ENCODE results near the gene TEAD3.
"Not testable (repeated sequence)": the region's sequence is repeated elsewhere in the genome, so short reads cannot be mapped to it uniquely, and the experiment has no call there.

Gene TEAD3

DNA sequence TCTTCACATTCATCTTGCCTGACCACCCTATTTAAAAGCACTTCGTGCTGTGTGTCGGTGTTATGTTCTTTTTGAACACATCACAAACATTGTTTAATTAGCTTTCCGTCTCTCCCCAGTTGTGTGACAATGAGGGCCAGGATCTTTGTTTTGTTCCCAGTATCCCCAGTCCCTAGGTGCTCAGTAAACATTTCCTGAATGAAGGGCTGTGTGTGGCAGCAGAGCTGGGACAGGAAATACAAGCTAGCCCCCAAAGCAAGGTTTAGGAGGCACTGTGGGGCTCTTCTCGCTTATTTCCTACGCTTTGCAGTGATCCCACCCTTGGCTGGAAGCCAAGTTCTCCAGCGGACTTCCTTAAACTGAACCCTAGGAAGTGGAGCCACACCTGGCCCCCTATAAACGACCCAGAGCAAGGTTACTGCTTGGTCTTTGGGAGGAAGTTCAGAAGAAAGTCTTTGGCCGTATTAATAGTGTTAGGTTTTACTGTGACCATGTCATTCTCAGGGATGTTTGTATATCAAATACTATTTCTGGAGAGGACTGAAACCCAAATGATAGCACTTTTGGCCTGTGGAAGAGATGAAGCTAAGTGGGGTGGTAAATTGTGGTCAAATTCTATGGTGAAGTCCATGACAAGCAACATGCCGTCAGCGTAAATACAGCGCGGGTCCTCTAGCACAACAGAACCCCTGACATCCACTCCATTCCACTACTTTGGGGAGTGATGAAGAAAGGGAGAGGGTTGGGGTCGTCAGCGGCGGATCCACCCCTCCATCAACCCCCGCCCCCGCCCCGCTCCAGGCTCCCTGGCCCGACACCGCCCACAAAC is 45.3 kb downstream of the TEAD3 start:
- DNase-seq (ENCODE audit: low spot score): no peak

DNA sequence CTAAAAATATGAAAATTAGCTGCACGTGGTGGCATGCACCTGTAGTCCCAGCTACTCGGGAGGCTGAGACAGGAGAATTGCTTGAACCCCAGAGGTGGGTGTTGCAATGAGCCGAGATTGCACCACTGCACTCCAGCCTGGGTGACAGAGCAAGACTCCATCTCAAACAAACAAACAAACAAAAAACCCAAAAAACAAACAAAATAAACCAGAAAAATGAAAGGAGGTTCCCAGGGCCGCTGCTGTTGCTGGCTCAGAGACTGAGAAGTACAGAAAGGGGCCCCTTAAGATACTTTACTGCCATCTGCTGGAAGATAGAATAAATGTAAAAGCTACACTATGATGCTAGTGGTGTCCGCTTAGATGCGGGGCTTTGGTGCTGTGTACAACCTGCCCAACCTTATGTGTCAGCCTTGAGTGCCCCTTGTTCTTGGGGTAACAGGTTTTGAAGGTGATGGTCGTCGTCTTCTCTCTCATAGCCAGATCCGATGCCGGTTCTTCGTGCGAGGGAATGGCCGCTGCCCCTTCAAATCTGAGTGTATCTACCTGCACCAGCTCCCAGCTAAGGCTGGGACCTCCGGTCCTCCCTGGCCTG is 47.5 kb downstream of the TEAD3 start:
- peak; percentile 86 for DNase-seq (ENCODE audit: low spot score)

DNA sequence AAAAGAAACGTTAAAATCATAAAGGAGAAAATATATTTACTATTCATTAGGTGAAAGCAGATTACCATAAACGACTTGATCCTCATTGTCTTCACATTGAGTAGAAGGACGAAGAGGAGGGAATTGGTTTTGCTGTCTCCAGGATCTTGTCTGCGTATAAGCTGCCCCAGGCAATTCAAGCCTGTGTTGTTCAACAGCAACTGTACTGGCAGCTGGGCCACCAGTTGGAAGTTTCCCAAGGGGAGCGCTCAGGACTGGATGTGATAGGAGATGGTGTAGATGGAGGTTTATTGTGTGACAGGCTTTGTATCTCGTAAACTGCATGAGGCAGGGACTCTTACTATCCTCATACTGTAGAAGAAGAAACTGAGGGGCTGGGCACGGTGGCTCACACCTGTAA is 48.7 kb downstream of the TEAD3 start:
- DNase-seq (ENCODE audit: low spot score): no peak

DNA sequence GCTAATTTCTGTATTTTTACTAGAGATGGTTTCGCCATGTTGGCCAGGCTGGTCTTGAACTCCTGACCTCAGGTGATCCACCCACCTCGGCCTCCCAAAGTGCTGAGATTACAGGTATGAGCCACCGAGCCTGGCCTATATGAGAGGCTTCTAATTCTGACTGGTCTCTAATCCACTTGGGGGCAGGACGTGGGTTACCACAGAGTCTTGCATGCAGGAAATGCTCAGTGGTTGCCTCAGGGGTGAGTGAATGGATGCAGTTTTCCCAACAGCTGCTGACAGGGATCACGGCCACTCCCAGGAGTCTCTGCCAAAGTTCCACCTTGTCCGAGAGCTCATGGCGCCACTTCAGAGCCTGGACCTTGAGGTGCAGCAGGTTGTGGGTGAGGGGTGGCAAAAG is 51.2 kb downstream of the TEAD3 start:
- DNase-seq (ENCODE audit: low spot score): no peak

DNA sequence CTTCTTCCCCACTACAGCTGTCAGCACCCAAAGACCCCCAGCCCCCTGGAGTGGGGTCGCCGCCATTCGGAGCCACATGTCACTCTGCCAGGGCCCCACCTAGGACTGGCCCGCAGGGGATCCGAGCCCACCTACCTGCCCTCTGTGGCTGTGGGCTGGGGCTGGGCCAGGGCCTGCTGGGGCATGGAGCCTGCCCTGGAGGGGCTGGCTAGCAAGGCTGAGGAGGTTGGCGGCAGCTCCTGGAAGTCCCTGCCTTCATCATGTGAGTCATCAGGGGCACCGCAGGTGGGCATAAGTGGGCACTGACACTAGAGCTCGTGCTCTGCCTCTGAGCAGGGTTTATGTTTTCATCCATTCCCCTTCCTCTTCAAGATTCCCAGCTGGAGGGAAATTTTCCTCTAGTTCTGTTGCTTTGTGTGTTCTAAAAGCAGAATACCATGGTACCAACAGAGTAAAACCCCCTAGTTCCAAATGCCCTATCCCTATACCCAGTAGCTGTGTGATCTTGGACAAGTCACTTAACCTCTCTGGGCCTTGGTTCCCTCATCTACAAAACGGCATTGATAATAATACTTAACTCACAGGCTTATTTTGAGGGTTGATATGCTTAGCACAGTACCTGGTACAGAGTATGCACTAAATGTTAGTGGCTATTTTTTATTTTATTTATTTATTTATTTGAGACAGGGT is 53.4 kb downstream of the TEAD3 start:
- no peak for DNase-seq (ENCODE audit: low spot score)

DNA sequence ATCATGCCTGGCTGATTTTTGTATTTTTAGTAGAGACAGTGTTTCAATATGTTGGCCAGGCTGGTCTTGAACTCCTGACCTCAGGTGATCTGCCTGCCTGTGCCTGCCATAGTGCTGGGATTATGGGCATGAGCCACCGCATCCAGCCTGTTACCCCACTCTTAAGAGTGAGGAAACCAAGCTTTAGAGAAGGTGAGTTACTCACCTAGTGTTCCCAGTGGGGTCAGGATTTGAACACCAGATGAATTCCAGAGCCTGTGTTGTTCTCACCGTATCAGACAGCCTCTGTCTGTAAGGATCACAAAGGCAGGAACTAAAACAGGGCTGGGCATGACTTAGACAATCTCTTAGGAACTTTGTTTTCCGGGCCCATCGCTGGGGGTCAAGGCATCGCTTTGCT is 54.2 kb downstream of the TEAD3 start:
- DNase-seq (ENCODE audit: low spot score): no peak

DNA sequence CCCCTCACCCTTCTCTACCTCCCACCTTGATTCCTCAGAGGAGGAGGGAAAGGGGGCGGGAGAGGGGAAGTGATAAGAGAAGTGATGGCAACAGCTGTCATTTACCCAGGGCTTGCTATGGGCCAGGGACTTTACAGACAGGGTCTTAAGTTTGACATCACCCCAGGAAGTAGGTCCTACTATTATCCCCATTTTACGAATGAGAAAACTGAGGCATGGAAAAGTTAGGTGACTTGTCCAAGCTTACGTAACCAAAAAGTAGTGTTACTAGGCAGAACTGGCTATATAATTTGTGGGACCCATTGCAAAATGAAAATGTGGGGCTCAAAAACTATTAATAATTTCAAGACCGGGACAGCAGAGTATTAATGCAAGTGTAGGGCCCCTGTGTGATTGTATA is 55.2 kb downstream of the TEAD3 start:
- no peak for DNase-seq (ENCODE audit: low spot score)

DNA sequence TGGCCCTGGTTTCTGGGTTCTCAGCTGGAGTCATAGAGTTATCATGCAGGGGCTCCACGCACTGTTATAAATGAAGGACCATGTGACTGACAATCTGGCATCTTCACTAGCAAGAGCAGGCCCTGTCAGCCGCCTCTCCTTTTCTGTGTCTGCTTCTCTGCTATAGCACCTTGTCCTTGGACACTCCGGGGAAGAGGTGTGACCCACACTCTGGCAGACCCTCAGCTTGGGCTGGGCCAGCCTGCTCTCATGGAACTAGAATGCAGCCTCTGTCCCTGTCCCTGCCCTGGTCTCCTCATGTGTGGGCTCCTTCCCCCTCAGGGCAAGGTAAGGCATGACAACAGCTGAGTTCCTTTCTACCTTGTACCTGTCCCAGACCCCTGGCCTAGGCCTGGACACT is 55.7 kb downstream of the TEAD3 start:
- no peak for DNase-seq (ENCODE audit: low spot score)

DNA sequence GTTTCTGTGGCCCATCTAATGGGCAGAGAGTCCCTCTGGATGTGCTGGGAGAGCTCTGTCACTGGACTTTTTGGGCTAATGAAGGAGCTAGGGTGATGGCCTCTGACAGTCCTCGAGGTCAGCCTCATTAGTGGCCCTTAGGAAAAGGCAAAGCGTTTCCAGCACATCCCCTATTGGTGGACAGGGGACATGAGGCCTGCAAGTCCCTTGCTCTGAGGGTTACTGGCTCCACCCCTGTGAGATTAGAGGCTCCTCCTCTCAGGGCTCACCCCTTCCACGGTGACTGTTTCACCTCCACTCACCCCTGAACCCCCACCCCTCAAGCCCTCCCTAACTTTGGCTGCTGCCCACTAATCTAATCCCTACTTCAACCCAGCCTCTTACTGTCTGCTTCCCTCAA is 57.6 kb downstream of the TEAD3 start:
- DNase-seq (ENCODE audit: low spot score): no peak

DNA sequence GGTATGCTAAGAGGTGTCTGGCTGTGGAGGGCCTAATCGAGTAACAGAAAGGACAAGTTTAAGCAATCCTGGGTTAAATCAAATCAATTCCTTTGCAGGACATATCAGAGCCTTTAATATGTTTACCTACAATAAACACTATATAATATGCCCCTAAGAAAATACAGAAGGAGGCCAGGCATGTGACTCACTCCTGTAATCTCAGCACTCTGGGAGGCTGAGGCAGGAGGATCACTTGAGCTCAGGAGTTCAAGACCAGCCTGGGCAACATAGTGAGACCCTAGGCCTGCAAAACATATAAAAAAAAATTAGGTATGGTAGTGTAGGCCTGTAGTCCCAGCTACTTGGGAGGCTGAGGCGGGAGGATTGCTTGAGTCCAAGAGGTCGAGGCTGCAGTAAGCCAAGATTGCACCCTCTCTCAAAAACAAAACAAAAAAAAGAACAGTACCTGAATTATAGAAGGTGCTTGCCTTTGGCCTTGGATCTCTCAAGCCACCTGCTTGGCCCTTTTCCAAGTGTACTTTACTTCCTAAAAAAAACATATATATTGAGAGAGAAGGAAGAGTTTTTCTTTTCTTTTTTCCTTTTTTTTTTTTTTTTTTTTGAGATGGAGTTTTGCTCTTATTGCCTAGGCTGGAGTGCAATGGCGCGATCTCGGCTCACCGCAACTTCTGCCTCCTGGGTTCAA is 58.4 kb downstream of the TEAD3 start:
- not testable (repeated sequence) for DNase-seq (ENCODE audit: low spot score)

DNA sequence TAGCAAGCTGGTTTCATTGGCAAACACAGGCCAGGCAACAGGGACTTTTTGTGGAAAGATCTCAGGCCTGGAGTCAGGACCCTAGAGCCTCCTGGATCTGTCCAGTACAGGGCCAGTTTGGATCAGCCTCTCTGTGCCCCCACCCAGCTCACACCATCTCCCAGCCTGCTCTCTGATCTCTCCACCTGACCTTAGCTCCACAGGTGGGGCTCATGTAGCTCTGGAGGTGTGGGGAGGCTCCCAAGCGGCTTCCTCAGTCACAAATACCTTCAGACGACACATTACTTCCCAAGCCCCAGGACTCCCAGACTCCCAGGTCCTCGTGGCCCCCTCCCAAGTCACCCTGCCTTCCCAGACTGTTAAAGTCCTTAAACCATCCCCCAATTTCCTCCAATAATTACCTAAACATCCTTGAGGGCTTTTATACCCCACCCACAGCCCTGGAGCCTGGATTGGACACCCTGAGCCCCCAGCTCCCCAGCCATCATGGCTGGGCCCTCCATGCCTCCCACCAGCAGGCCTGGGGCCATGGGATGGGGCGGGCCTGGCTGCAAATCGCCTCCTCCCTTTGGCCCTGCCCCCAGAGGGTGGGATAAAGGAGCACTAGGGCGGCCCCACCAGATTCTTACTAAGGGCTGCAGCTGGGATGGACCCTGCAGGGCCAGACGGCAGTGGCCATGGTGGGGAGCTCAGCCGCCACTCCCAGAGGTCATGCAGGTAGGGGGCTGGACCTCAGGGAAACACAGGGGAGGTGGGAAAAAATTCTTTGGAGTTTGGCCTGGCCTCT is 60.6 kb downstream of the TEAD3 start:
- DNase-seq (ENCODE audit: low spot score): no peak

DNA sequence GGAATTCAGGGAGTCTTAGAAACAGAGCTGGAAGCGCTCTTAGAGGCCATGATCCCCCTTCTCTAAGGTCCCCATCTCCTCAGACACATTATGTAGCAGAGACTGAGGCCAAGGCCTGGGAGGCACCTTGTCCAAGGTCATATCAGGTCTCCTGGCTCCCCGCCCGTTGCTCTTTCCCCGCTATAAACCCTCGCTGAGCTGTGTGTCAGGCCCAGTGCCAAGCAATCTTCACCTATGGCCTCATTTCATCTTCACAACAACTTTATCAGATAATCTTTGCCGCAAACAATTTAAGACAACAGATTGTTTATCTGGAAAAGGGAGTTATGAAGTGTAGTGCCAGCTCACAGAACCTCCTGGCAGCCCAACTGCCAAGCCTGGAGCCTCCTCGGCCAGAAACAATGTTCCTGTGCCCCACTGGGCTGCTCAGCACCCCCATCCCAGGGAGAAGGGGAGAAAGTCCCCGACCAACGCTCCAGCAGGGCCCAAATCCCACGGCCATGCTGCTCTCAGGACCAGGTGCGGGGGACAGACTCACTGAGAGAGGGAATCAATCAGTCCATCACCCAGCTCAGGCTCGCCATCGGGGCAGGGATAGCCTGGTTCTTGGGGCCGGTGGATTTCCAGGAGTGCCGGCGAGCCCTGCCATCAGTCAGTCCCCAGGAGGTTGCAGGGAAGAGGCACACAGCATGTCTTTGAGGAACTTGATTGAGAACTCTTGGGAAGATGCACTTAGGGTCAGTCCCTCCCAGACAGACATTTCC is 61.6 kb downstream of the TEAD3 start:
- no peak for DNase-seq (ENCODE audit: low spot score)

DNA sequence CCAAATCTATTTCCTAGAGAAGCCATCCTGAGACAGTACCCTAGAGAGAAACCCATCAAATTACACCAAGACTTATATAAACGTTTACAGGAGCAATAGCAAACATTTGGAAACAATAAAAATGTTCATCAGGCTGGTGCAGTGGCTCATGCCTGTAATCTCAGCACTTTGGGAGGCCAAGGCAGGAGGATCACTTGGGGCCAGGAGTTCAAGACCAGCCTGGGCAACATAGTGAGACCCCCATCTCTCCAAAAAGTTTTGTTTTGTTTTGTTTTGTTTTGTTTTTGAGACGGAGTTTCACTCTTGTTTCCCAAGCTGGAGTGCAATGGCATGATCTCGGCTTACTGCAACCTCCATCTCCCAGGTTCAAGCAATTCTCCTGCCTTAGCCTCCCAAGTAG is 64.2 kb downstream of the TEAD3 start:
- DNase-seq (ENCODE audit: low spot score): not testable (repeated sequence)

DNA sequence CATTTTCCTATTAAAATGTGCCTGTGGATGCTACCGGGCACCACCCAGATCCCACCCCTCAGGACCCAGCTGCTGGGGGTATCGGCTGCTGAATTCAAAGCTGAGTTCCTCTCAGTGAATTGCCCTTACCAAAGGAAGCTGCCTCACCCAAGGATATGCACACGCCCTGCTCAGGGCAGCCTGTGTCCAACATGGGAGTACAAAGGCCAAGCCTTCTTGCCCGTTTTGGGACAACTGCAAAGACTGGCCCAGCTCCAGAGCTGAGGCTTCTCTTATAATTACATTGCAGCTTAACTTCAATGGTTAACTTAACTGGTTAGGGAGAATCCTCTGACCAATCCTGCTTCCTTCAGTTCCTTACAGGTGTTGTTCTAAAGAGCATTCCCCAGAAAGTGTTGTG is 64.6 kb downstream of the TEAD3 start:
- no peak for DNase-seq (ENCODE audit: low spot score)

DNA sequence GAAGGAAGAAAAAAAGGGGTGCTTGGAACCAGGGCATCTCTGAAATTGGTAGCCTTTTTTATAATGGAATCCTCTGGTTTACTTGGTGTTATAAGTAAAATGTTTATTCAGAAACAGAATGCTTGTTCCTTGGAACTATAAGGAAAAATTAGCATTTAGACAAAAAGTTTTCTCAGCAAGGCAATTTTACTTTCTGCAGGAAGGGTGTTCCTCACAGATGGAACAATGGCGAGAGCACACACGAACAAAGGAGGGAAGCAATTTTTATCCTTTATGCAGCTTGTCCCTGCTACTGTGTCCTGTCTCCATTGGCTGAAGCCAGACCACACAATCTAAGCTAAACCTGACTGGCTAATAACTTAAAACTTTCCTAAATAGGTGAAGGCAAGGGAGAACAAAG is 67.4 kb downstream of the TEAD3 start:
- DNase-seq (ENCODE audit: low spot score): no peak

DNA sequence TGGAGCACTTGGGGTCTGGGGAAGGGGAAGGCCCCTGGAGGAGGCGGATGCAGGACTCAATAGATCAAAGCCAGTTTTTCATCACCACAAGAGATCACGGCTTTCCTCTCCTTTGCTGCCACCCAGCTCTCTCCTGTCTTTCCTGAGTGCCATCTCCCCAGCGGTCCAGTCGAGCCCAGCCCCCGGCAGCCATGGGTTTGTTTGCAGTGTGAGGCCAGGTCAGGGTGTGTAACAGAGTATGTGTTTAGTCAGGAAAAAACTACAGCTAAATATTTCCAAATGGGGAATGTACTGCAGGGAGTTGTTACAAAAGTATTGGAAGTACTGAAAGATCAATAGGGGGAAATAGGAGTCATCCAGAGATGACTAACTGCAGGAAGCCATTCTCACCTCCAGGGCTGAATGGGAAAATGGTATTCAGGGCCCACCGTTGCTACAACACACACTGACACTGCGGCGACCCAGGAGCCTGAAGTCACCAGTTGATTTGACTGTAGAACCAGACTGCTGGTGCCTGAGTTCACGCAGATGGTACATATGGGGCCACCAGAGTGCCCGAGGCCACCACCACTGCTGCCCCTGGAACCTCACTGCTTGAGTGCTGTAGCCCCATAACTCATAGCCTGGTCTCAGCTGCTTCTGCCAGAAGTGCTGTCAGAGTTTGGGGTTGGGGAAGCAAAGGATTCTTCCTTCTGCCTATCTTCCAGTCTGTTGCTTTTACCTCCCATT is 68.3 kb downstream of the TEAD3 start:
- DNase-seq (ENCODE audit: low spot score): no peak

DNA sequence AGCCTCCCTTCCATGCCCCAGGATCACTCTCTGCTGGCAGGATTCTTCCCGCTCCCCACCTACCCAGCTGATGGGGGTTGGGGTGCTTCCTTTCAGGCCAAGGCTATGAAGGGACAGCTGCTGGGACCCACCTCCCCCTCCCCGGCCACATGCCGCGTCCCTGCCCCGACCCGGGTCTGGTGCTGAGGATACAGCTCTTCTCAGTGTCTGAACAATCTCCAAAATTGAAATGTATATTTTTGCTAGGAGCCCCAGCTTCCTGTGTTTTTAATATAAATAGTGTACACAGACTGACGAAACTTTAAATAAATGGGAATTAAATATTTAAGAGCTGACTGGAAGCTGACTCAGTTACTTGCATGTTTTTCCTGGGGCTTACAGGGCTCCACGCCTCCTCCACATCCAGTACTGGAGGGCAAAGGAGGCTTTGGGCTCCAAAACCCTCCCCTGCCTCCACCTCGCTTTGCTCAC is 69.0 kb downstream of the TEAD3 start:
- DNase-seq (ENCODE audit: low spot score): peak; percentile 89

DNA sequence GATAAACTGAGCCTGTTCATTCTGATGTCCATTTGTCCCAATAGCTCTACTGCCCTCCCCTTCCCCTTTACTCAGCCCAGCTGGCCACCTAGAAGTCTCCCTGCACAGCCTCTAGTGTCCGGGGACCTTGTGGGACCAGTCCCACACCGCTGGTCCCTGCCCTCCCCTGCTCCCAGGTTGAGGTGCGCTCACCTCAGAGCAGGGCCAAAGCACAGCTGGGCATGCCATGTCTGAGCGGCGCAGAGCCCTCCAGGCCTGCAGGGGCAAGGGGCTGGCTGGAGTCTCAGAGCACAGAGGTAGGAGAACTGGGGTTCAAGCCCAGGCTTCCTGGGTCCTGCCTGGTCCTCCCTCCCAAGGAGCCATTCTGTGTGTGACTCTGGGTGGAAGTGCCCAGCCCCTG is 69.4 kb downstream of the TEAD3 start:
- DNase-seq (ENCODE audit: low spot score): no peak

DNA sequence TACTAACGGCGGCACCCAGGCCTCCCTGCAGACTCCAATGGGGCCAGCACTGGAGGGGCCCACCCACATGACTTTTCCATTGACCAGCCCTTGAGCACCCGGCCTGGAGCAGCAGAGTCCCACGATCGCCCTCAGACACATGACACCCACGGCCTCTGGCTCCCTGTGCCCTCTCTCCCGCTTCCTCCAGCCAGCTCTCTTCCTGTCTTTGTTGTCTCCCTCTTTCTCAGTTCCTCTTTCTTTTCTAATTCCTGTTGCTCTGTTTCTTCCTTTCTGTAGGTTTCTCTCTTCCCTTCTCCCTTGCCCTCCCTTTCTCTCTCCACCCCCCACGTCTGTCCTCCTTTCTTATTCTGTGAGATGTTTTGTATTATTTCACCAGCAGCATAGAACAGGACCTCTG is 70.8 kb downstream of the TEAD3 start:
- DNase-seq (ENCODE audit: low spot score): no peak

DNA sequence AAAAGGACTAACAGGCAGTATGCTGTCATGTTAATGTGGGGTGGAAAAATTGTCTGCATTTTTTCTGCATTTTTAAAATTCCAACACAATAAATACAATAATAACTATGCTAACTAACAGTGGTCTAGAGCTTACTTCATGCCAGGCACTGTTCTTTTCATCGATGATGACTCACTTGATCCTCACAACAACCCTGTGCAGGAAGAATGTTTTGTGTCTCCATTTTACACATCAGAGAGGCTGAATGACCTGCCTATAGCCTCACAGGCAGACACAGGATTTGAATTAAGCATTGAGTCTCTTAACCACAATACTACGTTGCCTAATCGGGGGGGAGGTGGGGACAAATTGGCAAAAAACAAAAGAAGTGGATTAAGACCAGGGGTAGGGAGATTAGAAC is 71.6 kb downstream of the TEAD3 start:
- DNase-seq (ENCODE audit: low spot score): peak; percentile 93
